Gastroesophageal sphincter (tissue), 3 donors: Measurements from ENCODE around the gene LPP.

ENCODE experiments used
- POLR2A ChIP-seq, 2 donors: fragments of 450-650 bp; IDR thresholded peaks; one replicate each; pipeline ENCODE4 v1.6.1; 2017; ENCODE audit warnings: antibody characterized with exemption in 2 of 2, mild to moderate bottlenecking in 2 of 2, moderate library complexity in 1 of 2
- POLR2AphosphoS5 ChIP-seq: sonication (generic); formaldehyde crosslinking; IDR thresholded peaks from one replicate; pipeline ENCODE4 v1.6.1; 2017; ENCODE audit warnings: antibody characterized with exemption
- TF ChIP-seq, protein P1 (sequence below), 4 experiments: fragments of 200-600 bp in 2 of 4; fragments of 450-650 bp in 2 of 4; sonication (generic) in 1 of 4; IDR thresholded peaks; one replicate each; pipeline ENCODE4 v1.5.1; 2017 to 2019; ENCODE audit warnings: antibody characterized with exemption in 4 of 4, mild to moderate bottlenecking in 2 of 4, moderate library complexity in 2 of 4

DNA sequence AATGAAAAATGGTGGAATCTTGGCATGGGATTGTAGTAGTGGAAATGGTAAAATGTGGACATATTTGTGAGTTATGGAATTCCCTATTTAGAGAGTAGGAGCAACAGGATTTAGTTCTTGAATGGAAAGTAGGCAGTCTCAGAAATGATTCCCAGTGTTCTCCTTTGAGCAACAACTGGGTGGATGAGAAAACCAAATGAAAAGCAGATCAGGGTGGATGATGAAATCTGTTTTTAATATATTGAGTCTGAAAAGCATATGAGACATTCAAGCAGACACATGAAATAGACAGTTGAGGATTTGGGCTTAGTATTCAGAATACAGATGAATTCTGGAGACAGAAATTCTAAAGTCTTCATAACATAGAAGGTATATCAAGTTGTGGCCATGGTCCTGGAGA is 451.3 kb downstream of the LPP start:
- TF ChIP-seq, protein P1, sequence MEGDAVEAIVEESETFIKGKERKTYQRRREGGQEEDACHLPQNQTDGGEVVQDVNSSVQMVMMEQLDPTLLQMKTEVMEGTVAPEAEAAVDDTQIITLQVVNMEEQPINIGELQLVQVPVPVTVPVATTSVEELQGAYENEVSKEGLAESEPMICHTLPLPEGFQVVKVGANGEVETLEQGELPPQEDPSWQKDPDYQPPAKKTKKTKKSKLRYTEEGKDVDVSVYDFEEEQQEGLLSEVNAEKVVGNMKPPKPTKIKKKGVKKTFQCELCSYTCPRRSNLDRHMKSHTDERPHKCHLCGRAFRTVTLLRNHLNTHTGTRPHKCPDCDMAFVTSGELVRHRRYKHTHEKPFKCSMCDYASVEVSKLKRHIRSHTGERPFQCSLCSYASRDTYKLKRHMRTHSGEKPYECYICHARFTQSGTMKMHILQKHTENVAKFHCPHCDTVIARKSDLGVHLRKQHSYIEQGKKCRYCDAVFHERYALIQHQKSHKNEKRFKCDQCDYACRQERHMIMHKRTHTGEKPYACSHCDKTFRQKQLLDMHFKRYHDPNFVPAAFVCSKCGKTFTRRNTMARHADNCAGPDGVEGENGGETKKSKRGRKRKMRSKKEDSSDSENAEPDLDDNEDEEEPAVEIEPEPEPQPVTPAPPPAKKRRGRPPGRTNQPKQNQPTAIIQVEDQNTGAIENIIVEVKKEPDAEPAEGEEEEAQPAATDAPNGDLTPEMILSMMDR (IDR thresholded peaks at IDR 0.05), result no peak
- no peak for TF ChIP-seq POLR2A (IDR thresholded peaks at IDR 0.05)
- no peak for TF ChIP-seq POLR2AphosphoS5
